Effector CD4-positive, alpha-beta T cell (primary cell): Measurements from ENCODE around the gene AKT1S1.

Experiments used
- DNase-seq: peaks from one replicate; pipeline ENCODE4 v3.0.0-alpha.2; 2020

The AKT1S1 gene

DNA sequence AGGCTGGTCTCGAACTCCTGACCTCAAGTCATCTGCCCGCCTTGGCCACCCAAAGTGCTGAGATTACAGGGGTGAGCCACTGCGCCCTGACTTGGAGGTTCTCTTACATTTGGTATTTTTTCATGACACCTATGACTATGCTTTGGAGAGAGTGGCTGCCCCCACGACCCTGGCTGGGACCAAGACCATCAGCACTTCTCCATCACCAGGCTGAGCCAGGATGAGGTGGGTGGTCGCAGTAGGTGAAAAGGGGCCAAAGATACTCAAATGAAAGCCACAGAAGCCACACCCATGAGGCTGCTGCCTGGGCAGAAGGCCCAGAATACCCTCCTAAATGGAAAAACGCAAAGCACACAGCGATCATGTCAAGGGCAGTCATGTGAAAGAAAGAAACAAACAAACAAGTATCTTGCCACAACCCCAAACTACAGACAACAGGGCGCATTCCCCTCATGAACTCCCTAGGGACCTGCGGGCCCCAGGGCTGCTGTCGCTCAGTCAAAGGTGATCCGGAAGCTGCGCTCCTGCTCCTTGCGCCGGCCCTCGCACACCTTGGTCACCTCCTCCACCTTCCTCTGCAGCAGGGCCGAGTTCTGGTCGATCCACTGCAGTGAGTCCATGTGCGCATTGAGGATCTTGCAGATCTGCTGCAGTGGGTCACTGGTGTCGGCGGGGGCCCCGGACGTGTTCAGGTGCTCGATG is 30.7 kb upstream of the AKT1S1 start:
- no peak for DNase-seq

- no peak for DNase-seq
These were observed 29.9 kb upstream of the AKT1S1 start for GRCh38 chr19:49906879-49907564.

- DNase-seq = no peak
These were observed 27.0 kb upstream of the AKT1S1 start for GRCh38 chr19:49904136-49904535.

- DNase-seq = peak; percentile 61
These were observed 19.9 kb upstream of the AKT1S1 start, which contains the start of gene IL4I1 for GRCh38 chr19:49896863-49897621. IL4I1 (minus strand) TSS chr19:49896887; CDS start chr19:49896160, 727 bp downstream.

DNA sequence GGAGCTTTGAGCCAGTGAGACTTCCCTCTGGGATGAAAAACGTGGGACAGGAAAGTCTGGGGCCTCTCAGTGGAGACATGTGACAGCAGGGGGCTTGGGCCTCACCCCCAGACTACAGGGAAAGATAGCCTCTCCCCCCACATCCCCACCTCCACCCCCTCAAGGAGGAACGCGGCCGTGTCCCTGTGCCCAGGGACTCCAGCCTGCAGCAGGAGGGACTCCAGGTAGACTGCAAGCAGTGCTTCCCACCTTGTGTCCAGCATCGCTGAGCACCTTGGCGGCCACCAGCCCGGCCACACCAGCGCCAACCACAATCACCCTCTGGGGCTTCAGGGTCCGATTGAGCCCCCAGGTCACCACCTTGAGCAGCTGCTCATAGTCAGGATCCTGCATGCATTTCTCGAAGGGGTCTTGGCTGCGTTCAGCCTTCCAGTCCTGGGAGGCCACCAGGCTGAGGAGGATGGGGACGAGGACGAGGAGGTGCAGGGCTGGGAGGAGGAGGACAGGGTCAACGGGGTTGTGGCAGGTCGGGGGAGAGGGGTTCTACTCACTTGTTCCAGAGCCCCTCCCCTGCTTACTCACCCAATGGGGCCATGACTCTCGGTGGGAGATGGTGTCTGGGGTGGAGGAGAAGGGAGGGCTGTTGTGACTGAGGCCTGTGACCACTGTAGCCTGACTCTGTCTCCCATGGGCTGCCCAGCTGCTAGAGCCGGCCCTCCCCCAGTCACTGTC is 18.6 kb upstream of the AKT1S1 start:
- DNase-seq = no peak

- no peak for DNase-seq
These were observed 17.9 kb upstream of the AKT1S1 start for GRCh38 chr19:49894879-49895565.

GRCh38 chr19:49894011-49894664 is 17.0 kb upstream of the AKT1S1 start:
- DNase-seq = no peak

DNA sequence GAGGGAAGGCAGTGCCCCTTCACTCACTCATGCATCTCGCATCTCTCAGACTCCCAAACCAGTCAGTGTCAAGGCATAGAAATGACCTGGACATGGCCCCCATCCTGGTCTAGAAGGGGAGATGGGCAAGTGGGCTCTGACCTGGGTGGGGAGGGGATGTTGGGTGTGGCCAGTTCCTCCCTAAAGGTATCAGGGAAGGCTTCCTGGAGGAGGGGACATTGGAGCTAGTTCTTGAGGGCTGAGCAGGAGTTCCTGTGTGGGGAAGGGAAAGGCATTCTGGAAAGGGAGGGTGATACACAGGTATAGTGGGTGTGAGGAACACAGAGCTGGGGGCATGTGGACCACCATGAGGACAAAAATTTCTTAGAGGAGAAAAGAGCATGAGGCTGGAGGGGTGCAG is 15.6 kb upstream of the AKT1S1 start:
- DNase-seq = no peak

DNA sequence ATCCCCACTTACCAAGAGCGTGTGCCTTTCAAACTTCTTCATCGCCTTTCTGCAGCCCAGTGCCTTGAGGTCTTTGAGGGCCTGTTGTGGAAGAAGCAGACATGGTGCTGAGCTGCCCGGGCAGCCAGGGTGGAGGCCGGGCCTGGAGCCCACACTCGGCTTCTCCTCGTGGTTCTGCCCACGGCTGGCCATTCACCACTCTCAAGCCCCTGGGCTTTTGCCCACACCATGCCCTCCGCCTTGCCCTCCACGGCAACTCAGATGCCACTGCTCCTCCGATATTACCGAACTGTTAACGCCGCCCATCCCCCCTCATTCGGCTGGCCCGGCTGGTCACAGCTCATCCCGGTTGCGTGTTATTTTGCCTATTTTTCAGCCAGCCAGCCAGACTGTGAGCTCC is 14.2 kb upstream of the AKT1S1 start:
- DNase-seq = no peak

GRCh38 chr19:49890349-49891311 is 13.5 kb upstream of the AKT1S1 start:
- peak; percentile 54 for DNase-seq

DNA sequence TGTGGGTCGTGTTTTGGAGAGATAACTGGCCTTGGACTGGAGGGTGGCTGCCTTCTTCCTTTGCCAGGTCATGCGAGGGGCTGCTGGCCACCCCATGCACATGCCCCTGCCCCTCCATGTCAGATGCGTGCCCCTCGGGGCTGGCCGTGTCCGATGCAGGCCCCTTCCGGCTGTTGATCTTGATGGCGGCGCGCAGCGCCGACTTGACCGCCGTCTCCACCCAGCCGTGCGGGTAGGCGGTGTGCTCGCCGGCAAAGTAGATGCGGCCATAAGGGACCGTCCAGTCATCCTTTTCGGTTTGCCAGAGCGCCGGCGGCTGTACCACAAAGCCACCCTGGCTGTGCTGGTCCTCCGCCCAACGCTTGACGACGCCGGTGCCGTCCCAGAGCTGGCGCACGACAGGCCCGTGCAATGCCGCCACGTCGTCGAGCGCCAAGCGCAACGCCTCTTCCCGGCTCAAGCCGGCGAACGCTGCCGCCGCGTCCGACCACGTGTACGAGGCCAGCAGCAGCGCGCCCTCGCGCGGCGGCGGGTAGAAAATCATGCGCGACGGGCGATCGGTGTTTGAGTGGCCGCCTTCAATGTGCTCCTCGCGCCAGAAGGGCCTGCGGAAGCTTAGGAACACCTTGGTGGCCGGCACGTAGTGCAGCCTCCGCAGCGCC is 12.7 kb upstream of the AKT1S1 start:
- peak; percentile 61 for DNase-seq

DNA sequence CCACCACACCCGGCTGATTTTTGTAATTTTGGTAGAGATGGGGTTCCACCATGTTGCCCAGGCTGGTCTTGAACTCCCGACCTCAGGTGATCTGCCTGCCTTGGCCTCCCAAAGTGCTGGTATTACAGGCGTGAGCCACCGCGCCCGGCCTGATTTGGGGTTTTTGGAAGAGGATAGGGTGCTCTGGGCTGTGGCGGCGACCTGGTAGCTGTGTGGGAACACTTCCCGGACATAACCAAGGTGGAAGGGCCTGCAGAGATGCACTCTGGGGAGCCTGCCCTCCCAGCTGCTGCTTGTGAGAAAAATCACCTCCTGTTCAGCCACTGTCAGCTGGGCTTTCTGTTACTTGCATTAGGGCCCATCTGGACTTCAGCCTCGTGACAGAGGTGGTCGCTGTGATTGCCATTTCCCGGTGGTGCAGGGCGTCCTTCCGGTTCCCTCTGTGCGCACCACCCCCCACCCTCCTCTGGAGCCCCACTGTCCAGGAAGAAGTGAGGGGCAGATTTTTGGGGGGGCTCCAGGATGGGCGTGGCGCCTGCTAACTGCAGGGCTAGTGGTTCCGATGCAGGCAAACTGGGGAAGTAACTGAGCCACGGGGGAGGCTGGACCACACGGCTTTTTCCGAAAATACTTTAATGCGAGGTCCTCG is 12.0 kb upstream of the AKT1S1 start:
- DNase-seq = no peak

GRCh38 chr19:49888510-49888824 is 11.3 kb upstream of the AKT1S1 start:
- DNase-seq = no peak

- no peak for DNase-seq
These were observed 10.7 kb upstream of the AKT1S1 start for GRCh38 chr19:49887665-49888509.

DNA sequence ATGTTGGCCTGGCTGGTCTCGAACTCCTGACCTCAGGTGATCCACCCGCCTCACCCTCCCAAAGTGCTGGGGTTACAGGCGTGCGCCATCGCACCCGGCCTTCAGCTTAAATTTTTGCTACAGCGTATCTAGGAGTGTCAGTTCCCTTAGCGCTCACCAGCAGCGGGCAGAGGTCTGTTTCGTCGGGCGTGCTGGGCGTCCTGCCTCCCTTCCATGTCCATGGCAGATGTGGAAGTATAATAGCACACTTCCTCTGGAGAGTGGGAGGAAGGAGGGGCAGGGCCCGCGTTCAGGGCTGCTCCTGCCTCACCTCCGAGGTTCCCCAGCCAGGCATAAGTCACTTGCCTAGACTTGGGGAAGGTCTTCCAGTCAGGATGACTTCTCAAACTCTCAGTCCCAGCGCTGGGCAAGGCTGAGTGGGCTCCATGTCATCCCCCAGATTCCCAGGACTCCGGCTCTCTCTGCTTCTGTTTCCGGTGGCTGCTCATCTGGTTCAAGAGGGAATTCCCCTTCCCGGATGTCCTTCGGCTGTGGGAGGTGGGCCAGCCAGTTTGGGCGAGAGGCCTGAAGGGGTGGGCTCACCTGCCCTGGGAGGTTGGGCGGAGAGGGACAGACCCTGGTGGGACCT is 10.0 kb upstream of the AKT1S1 start:
- DNase-seq = no peak

- no peak for DNase-seq
These were observed 7.6 kb upstream of the AKT1S1 start for GRCh38 chr19:49884760-49885159.

GRCh38 chr19:49884109-49884508 is 7.0 kb upstream of the AKT1S1 start:
- no peak for DNase-seq

DNA sequence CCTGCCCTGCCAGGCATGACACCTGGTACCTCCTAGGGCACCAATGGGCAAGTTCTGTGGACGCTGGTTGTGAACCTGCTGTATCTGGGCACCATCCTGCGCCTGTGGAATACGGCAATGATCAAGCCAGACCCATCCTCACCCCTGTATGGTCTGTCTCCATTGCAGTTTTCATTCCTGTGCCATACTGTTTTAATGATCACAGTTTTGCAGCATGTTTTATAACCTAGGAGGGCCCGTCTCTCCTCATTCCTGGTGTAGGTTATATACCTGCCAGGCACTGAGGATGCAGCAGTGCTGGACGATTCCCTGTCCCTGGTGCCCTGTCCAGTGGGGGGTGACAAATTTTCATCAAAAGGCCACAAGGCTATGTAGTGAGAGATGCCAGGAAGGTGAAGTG is 5.9 kb upstream of the AKT1S1 start:
- DNase-seq = no peak
